ENCODE measurements around the gene RTN1.

Gene RTN1

GRCh38 chr14:59787045-59787674, 83.4 kb downstream of the RTN1 start:
- no peak for DNase-seq

GRCh38 chr14:59785629-59786028, 84.9 kb downstream of the RTN1 start:
- no peak for DNase-seq

- DNase-seq = no peak
Observed at GRCh38 chr14:59782760-59783159, 87.8 kb downstream of the RTN1 start.

GRCh38 chr14:59777006-59777579, 93.5 kb downstream of the RTN1 start:
- no peak for DNase-seq

- no peak for DNase-seq
Observed at GRCh38 chr14:59776468-59776867, 94.1 kb downstream of the RTN1 start.

- DNase-seq = no peak
Observed at GRCh38 chr14:59772233-59772632, 98.3 kb downstream of the RTN1 start.

GRCh38 chr14:59771577-59771976, 99.0 kb downstream of the RTN1 start:
- no peak for DNase-seq

- no peak for DNase-seq
Observed at GRCh38 chr14:59769586-59769985, 101.0 kb downstream of the RTN1 start.

- DNase-seq = no peak
Observed at GRCh38 chr14:59768855-59769375, 101.7 kb downstream of the RTN1 start.

GRCh38 chr14:59761851-59762250, 108.7 kb downstream of the RTN1 start:
- DNase-seq = no peak

GRCh38 chr14:59755409-59756135, 115.0 kb downstream of the RTN1 start:
- no peak for DNase-seq

- DNase-seq = no peak
Observed at GRCh38 chr14:59754256-59754655, 116.3 kb downstream of the RTN1 start.

- no peak for DNase-seq
Observed at GRCh38 chr14:59753512-59753911, 117.1 kb downstream of the RTN1 start.

GRCh38 chr14:59751578-59751977, 119.0 kb downstream of the RTN1 start:
- DNase-seq = no peak

- DNase-seq = no peak
Observed at GRCh38 chr14:59739794-59740193, 130.8 kb downstream of the RTN1 start.

- DNase-seq = no peak
Observed at GRCh38 chr14:59728304-59728703, 142.3 kb downstream of the RTN1 start.

GRCh38 chr14:59727073-59727661, 143.4 kb downstream of the RTN1 start:
- no peak for DNase-seq

- no peak for DNase-seq
Observed at GRCh38 chr14:59711080-59711479, 159.5 kb downstream of the RTN1 start.

- DNase-seq = peak in 1 of 2 experiments; percentile 2
Observed at GRCh38 chr14:59707778-59708561, 162.6 kb downstream of the RTN1 start.

GRCh38 chr14:59705866-59706265, 164.7 kb downstream of the RTN1 start:
- DNase-seq = no peak

- DNase-seq = no peak
Observed at GRCh38 chr14:59705245-59705644, 165.3 kb downstream of the RTN1 start.

- no peak for DNase-seq
Observed at GRCh38 chr14:59704054-59704645, 166.4 kb downstream of the RTN1 start.

All from NCI-H526 (cell line).